GM18520 (cell line): ENCODE measurements around the gene PLAC8.
"Not testable (repeated sequence)": the region's sequence is repeated elsewhere in the genome, so short reads cannot be mapped to it uniquely, and the experiment has no call there.

ENCODE experiments used
- ATAC-seq: cut with Tn5 transposase; IDR thresholded peaks from one replicate; pipeline ENCODE4 v1.9.1; 2021; ENCODE audit not compliant: unreplicated experiment

Gene PLAC8

DNA sequence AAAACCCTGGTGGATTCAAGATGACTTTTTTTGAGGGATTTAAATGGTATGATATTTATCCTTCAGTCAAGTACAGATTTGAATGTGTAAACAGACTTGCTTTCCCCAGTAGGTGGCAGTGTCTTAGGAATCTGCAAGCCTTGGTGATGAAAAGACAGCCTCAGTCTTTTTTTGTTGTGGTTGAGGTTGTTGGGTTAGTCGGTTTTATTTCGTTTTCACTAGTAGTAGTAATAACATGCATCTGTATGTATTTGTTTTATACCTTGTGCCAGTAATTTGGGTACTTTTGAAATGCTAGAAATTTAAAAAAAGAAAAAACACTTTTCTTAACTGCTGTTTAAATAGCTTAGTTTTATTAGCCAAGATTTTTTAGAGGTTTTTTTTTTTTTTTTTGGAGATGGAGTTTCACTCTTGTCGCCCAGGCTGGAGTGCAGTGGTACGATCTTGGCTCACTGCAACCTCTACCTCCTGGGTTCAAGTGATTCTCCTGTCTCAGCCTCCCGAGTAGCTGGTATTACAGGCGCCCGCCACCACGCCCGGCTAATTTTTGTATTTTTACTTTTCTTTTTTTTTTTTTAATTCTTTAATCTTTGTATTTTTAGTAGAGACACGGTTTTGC lies 40.3 kb downstream of the PLAC8 start:
- peak; percentile 88 for ATAC-seq

DNA sequence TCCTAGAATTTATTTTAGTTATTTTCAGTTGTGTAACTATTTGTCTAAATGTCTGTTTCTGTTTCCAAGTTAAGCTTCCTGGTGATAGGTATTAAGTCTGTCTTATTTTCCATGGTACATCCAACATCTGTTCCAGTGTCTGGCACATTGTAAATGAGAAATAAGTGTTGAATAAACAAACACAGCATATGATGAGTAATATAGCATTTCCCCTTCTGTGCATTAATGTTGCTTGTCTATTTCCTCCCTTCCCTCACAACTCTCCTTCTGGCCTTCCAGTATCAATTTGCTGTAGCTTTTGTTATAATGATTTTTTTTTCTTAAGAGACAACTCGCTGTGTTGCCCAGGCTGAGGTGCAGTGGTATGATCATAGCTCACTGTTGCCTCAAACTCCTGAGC lies 43.4 kb downstream of the PLAC8 start:
- ATAC-seq = no peak

- ATAC-seq = no peak
Measured at GRCh38 chr4:83067058-83067639, 47.4 kb downstream of the PLAC8 start.

- no peak for ATAC-seq
Measured at GRCh38 chr4:83065266-83065665, 49.3 kb downstream of the PLAC8 start.

GRCh38 chr4:83062739-83063138 lies 51.8 kb downstream of the PLAC8 start:
- ATAC-seq = no peak

DNA sequence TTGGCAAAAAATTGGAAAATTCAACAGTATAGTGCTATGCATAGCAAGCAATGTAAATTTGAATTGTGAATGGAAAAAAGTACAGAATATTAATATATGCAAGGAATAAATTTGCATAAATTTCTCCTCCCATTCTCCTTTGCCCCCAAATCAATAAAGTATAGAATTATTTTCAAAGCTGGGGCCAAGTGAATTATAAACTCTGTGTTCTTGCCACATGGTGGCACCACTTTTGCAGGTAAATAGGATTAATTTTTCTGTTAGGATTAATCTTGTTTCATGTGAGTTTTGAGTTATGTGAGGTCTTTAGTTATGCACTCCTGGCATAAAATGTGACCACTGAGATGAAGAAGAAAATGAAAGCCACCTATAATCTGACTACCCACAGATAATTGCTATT lies 59.6 kb downstream of the PLAC8 start:
- no peak for ATAC-seq

DNA sequence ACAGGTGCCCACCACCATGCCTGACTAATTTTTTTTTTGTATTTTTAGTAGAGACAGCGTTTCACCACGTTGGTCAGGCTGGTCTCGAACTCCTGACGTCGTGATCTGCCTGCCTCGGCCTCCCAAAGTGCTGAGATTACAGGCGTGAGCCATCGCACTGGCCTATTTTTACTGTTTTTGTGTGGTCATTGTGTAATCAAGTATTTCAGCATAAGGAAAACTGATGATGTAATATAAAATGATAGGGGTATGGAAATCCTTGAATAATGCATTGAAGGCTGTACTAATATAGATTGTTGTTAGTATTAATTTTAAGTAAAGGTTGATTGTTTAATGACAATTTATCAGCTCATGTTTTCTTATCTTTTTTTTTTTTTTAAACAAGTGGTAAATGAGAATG lies 65.7 kb downstream of the PLAC8 start:
- ATAC-seq = not testable (repeated sequence)

DNA sequence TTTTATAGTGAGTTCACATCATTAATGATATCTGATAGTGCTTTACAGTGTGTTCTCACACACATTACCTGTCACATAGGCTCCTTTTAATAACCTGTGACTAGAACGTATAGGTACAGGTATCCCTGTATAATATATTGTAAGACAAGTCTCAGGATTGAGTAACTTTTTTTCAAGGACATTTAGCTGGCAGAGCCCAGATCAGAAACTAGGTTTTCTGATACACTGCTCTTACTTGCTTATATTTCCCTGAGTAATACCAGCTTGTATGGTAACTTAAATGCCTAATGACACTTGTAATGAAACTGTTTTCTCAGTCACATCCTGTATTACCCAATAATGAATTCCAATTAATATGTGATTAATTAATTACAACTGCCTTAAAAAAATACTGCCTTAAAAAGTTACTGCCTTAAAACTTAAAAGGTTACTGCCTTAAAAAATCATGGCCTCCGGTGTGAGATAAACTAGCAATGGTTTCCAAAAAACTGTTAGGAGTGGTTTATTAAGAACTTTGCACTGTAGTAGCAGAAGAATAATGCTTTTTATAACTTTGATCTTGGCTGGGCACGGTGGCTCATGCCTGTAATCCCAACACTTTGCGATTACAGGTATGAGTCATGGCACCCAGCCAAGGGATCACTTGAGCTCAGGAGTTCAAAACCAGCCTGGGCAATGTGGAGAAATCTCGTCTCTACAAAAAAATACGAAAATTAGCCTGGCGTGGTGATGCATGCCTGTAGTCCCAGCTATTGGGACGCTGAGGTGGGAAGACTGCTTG lies 67.6 kb downstream of the PLAC8 start:
- ATAC-seq = no peak

- no peak for ATAC-seq
Measured at GRCh38 chr4:83043801-83044407, 70.6 kb downstream of the PLAC8 start.

DNA sequence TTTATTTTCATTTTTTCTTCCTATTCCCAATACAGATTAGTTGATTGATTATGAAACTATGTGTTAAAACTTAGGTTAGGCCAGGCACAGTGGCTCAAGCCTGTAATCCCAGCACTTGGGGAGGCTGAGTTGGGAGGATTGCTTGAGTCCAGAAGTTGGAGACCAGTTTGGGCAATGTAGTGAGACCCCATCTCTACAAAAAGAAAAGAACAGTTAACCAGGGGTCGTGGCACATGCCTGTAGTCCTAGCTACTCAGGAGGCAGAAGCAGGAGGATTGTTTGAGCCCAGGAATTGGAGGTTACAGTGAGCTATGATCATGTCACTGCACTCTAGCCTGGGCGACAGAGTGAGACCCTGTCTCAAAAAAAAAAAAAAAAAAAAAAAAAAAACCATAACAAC lies 71.4 kb downstream of the PLAC8 start:
- not testable (repeated sequence) for ATAC-seq

DNA sequence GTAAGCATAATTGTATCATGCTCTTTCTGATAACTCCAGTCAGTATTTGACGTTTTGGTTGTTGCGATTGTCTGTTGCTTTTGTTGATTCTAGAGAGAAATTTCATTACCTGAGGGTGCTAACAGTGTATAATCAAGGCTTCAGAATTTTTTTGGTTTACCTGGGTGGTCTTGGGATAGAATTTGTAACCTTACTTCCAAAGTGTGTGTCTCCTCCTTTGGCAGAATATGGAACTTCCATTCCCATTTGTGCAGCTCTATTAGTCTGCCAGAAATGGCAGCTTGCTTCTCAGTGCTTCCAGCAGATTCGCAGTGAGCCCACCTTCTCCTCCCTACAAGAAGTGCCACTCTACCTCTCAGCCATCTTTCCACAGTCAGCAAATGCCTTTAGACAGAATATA lies 74.3 kb downstream of the PLAC8 start:
- no peak for ATAC-seq
